GM12891 (cell line): Measurements from ENCODE around the gene NHS.

Experiments
- POLR2A ChIP-seq: IDR thresholded peaks from 2 replicates; pipeline ENCODE4 v1.6.1; 2011; ENCODE audit warnings: low read depth, low read length, control low read depth
- POLR2AphosphoS5 ChIP-seq: IDR thresholded peaks from 2 replicates; pipeline ENCODE4 v1.6.1; 2011; ENCODE audit warnings: low read depth, low read length, control low read depth
- SPI1 ChIP-seq: IDR thresholded peaks from 2 replicates; pipeline ENCODE4 v1.6.1; 2011; ENCODE audit warnings: low read depth, low read length, control low read depth

GRCh38 chrX:17465201-17465600 is 90.2 kb downstream of the NHS start:
- no peak for TF ChIP-seq POLR2AphosphoS5
- no peak for TF ChIP-seq POLR2A
- no peak for TF ChIP-seq SPI1
